ENCODE measurements around the gene GABBR2. TPM values are rescaled to one million over a fixed set of nuclear protein-coding genes. Genes with fewer than 3 reads are reported as not detected.

GABBR2 gene
- total and polyA plus RNA-seq, 2 of the 8 experiments (the other 6 are each of a cell fraction or from before 2014, with no cell fraction given): 0.50 to 1.2 TPM

GRCh38 chr9:98552331-98552730, 156.4 kb downstream of the GABBR2 start:
- Histone ChIP-seq H3K4ac (replicated peaks; ENCODE audit: insufficient read length, low read depth, low read length) (no peak overlapping the region), H2AK5ac (ENCODE audit: low read depth, low read length) (no peak overlapping the region), H3K23ac (ENCODE audit: insufficient read length) (no peak overlapping the region), H3K9me3 (ENCODE audit: insufficient read depth in 2 of 2, low read depth in 1 of 2, low read length in 1 of 2) (no peaks in the 10 kb centered on the region), H3K56ac (replicated peaks; ENCODE audit: insufficient read length, low read depth, low read length) (no peak overlapping the region), H3K4me3 (ENCODE audit: extremely low read depth in 1 of 4, insufficient read depth in 2 of 4, low read depth in 3 of 4, low read length in 4 of 4) (no peak overlapping the region), H2AFZ (ENCODE audit: low read length) (no peak overlapping the region), H3K4me2 (ENCODE audit: insufficient read depth in 1 of 2, low read depth in 2 of 2, low read length in 2 of 2) (no peak overlapping the region), H3K18ac (ENCODE audit: extremely low read depth, low read length) (no peak overlapping the region), H2BK20ac (ENCODE audit: low read length) (no peak overlapping the region), H2BK5ac (ENCODE audit: low read depth, low read length) (no peak overlapping the region), H3K27me3 (replicated peaks in 1 of 4; ENCODE audit: control insufficient read depth in 3 of 4, extremely low read depth in 1 of 4, insufficient read depth in 3 of 4, low read length in 3 of 4) (no peaks in the 10 kb centered on the region), H3K9ac (replicated peaks in 1 of 4; ENCODE audit: extremely low read depth in 1 of 4, low read depth in 3 of 4, low read length in 3 of 4) (no peak overlapping the region), H3K79me1 (ENCODE audit: low read depth, low read length) (no peaks in the 10 kb centered on the region), H3K14ac (ENCODE audit: insufficient read length) (no peak overlapping the region), H3K36me3 (ENCODE audit: control insufficient read depth in 2 of 4, insufficient read depth in 4 of 4, low read length in 3 of 4) (no peaks in the 10 kb centered on the region), H3K79me2 (ENCODE audit: control insufficient read depth in 1 of 2, insufficient read depth in 2 of 2, low read length in 2 of 2) (no peaks in the 10 kb centered on the region), H3K23me2 (ENCODE audit: low read depth, low read length) (no peaks in the 10 kb centered on the region), H4K91ac (replicated peaks; ENCODE audit: insufficient read length, low read length) (no peak overlapping the region), H2BK15ac (ENCODE audit: low read length) (no peak overlapping the region), H3K4me1 (replicated peaks in 1 of 4; ENCODE audit: control insufficient read depth in 3 of 4, insufficient read depth in 4 of 4, low read length in 3 of 4) (no peaks in the 10 kb centered on the region), H4K8ac (ENCODE audit: extremely low read depth, insufficient read depth, low read length) (no peak overlapping the region), H2BK120ac (replicated peaks; ENCODE audit: low read depth, low read length) (no peak overlapping the region), H2BK12ac (ENCODE audit: low read depth, low read length) (no peak overlapping the region), H3K27ac (ENCODE audit: low read depth, low read length) (no peak overlapping the region), H4K20me1 (replicated peaks in 1 of 2; ENCODE audit: control insufficient read depth in 1 of 2, insufficient read depth in 2 of 2, low read length in 2 of 2) (no peaks in the 10 kb centered on the region), H4K5ac (ENCODE audit: insufficient read length, low read depth, low read length) (no peak overlapping the region)
- WGBS, 2 experiments (ENCODE audit: extremely low coverage in 1 of 2, insufficient coverage in 1 of 2, insufficient read length in 1 of 2, insufficient replicate concordance in 2 of 2, low coverage in 1 of 2, low lambda C conversion rate in 2 of 2, missing lambda C conversion rate in 1 of 2): 86% methylated on average over 8 of the region's 8 CpGs; no CpG with 5 or more reads in 1 of the 2 experiments
- CTCF ChIA-PET (ENCODE audit: partially characterized antibody): interaction anchor here (0.6 to 1.8 kb wide), 5 partner anchors 9 to 222 kb away, joined by 3 to 7 read pairs (median 3); no protein-coding TSS in a partner anchor
- no peak for FAIRE-seq
- POLR2A ChIA-PET (ENCODE audit: partially characterized antibody): no interaction called here
- no peak for DNase-seq (ENCODE audit: low read depth in 1 of 2, low spot score in 2 of 2)
- TF ChIP-seq BRCA1 (IDR thresholded peaks at IDR 0.05; ENCODE audit: low read depth, low read length) (no peak), BACH1 (IDR thresholded peaks at IDR 0.05; ENCODE audit: low read length) (no peak), HDAC2 (IDR thresholded peaks at IDR 0.05; ENCODE audit: borderline replicate concordance in 1 of 2, low read depth in 2 of 2, low read length in 2 of 2) (no peak), SRF (IDR thresholded peaks at IDR 0.05; ENCODE audit: low read depth, low read length) (no peak), SUZ12 (IDR thresholded peaks at IDR 0.05; ENCODE audit: low read length) (no peak), SIN3A (conservative IDR thresholded peaks at IDR 0.05 in 1 of 2, IDR thresholded peaks at IDR 0.05 in 1 of 2; ENCODE audit: low read depth in 1 of 2, low read length in 2 of 2) (no peak), KDM4A (IDR thresholded peaks at IDR 0.05; ENCODE audit: low read depth, low read length, severe bottlenecking) (no peak), JUN (IDR thresholded peaks at IDR 0.05; ENCODE audit: low read depth, low read length) (no peak), E2F6 (IDR thresholded peaks at IDR 0.05) (no peak), BCL11A (IDR thresholded peaks at IDR 0.05; ENCODE audit: low read depth in 2 of 2, low read length in 2 of 2) (no peak), TAF7 (optimal IDR thresholded peaks at IDR 0.05; ENCODE audit: borderline replicate concordance, low read depth, low read length) (no peak), EP300 (IDR thresholded peaks at IDR 0.05; ENCODE audit: borderline replicate concordance in 1 of 2, low read depth in 2 of 2, low read length in 2 of 2) (no peak)

All from H1 (cell line).